PC-3 (cell line): ENCODE measurements around the gene FAM13A. TPM values are rescaled to one million over a fixed set of nuclear protein-coding genes. Genes with fewer than 3 reads are reported as not detected.

Experiments used
- ATAC-seq: fragments of 200-7000 bp; cut with Tn5 transposase; 2 replicates; pipeline ENCODE4 v1.9.1; 2020; ENCODE audit warnings: mild to moderate bottlenecking, moderate library complexity
- BruUV-seq: library from RNA; stranded (reverse); fragments of 400-500 nt; replicated peaks from 2 replicates; lab custom pipeline; 2021; lab: Mats Ljungman, UMichigan
- CTCF ChIA-PET: fragments of 300-600 bp; sonication (Branson Sonifier 250); formaldehyde crosslinking; loops from one replicate; lab custom pipeline; 2022; ENCODE audit warnings: antibody characterized with exemption; lab: Charles Lee
- POLR2A ChIA-PET: fragments of 300-600 bp; sonication (Branson Sonifier 250); formaldehyde crosslinking; loops from one replicate; lab custom pipeline; 2022; ENCODE audit warnings: antibody characterized with exemption; ENCODE audit not compliant: unreplicated experiment; lab: Charles Lee
- DNase-seq: peaks from one replicate; pipeline ENCODE4 v3.0.0-alpha.2; 2015
- H2AFZ ChIP-seq: fragments of 300-600 bp; sonication (generic); 2 replicates; pipeline ENCODE4 v1.6.0; 2016; ENCODE audit warnings: antibody characterized with exemption, low read length
- H3F3A ChIP-seq: fragments of 300-600 bp; sonication (generic); one replicate; pipeline ENCODE4 v1.6.0; 2017; ENCODE audit warnings: antibody characterized with exemption, low read length, control low read depth, mild to moderate bottlenecking; ENCODE audit not compliant: unreplicated experiment
- H3K27ac ChIP-seq: fragments of 300-600 bp; sonication (generic); 2 replicates; pipeline ENCODE4 v1.5.1; 2016; ENCODE audit warnings: mild to moderate bottlenecking, low read length
- H3K27me3 ChIP-seq: fragments of 300-600 bp; sonication (generic); 2 replicates; pipeline ENCODE4 v1.6.1; 2016; ENCODE audit warnings: low read length, mixed read lengths
- H3K36me3 ChIP-seq: fragments of 300-600 bp; sonication (generic); 2 replicates; pipeline ENCODE4 v1.6.1; 2016; ENCODE audit warnings: low read depth, mixed run types, low read length, mixed read lengths
- H3K4me1 ChIP-seq: fragments of 300-600 bp; sonication (generic); 2 replicates; pipeline ENCODE4 v1.5.1; 2016; ENCODE audit warnings: low read length; ENCODE audit not compliant: insufficient read depth
- H3K4me2 ChIP-seq: fragments of 300-600 bp; sonication (generic); 2 replicates; pipeline ENCODE4 v1.6.0; 2016; ENCODE audit warnings: low read length
- H3K4me3 ChIP-seq: fragments of 300-600 bp; sonication (generic); 2 replicates; pipeline ENCODE4 v1.5.1; 2016; ENCODE audit warnings: mild to moderate bottlenecking, low read length, mixed read lengths
- H3K79me2 ChIP-seq: fragments of 300-600 bp; sonication (generic); 2 replicates; pipeline ENCODE4 v1.6.1; 2017; ENCODE audit warnings: low read length, mixed read lengths
- H3K9ac ChIP-seq: fragments of 300-600 bp; sonication (generic); 2 replicates; pipeline ENCODE4 v1.6.0; 2016; ENCODE audit warnings: mild to moderate bottlenecking, low read length
- H3K9me2 ChIP-seq: fragments of 300-600 bp; sonication (generic); replicated peaks from 2 replicates; pipeline ENCODE4 v1.6.1; 2016; ENCODE audit warnings: mixed run types, low read length, mixed read lengths
- H3K9me3 ChIP-seq: fragments of 300-600 bp; sonication (generic); 2 replicates; pipeline ENCODE4 v1.6.1; 2016; ENCODE audit warnings: low read length, mixed read lengths
- H4K20me1 ChIP-seq: fragments of 300-600 bp; sonication (generic); 2 replicates; pipeline ENCODE4 v1.6.1; 2016; ENCODE audit warnings: low read length, mixed read lengths
- EZH2 ChIP-seq: fragments of 300-600 bp; sonication (generic); IDR thresholded peaks from one replicate; pipeline ENCODE4 v1.6.1; 2017; ENCODE audit warnings: antibody characterized with exemption, mild to moderate bottlenecking, low read length; ENCODE audit not compliant: unreplicated experiment
- EZH2phosphoT487 ChIP-seq: fragments of 300-600 bp; sonication (generic); IDR thresholded peaks from 2 replicates; pipeline ENCODE4 v1.6.1; 2018; ENCODE audit warnings: mild to moderate bottlenecking, antibody characterized with exemption, low read length, borderline replicate concordance
- intact Hi-C: fragments of 100-400 bp; cut with micrococcal nuclease; formaldehyde crosslinking; loops from 2 replicates; pipeline ENCODE4 v1.9.0; 2023
- total RNA-seq: library from RNA; depleted of rRNA; stranded (reverse); fragments of >200 nt; gene quantifications from 2 replicates; pipeline ENCODE4 v1.2.3, GENCODE V29; 2014
- TF ChIP-seq, protein P1 (sequence below): fragments of 300-600 bp; sonication (generic); conservative IDR thresholded peaks from 2 replicates; pipeline ENCODE4 v1.5.1; 2017; ENCODE audit warnings: antibody characterized with exemption, low read depth, mild to moderate bottlenecking, low read length

Gene FAM13A
- total RNA-seq, 1 experiment from 2014 or later, result 8.6 TPM

DNA sequence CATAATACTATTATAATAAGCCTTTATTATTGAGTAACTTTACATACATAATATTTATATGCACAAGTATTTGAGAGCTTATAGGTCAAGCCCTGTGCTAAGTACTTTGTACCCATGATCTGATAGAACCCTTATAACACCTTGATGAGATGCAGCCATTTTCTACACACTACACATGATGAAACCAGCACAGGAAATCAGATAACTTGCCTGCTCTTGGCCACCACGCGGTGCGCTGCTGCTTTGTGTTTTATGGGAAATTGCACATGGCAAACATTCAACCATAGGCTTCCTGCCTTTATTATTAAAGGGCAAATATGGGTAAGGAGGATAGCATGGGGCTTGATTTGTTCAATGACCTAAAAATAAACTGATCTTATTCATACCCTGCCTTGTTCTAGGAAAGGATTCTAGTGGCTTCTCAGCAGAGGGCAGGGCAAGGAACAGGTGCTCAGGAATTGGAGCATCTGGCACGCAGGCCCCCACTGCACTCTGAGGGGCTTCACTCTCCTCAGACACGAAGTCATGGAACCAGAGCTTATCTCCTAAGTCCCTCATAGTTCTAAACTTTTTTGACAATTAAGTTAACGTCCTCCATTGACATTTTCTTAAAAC lies 327.7 kb downstream of the FAM13A start:
- Histone ChIP-seq H3K4me1 (0 out of 2 replicates have a peak, but pooled peaks cover 9% of the 10 kb centered on the region), H3K9me3 (no peaks in the 10 kb centered on the region), H3K36me3 (no peaks in the 10 kb centered on the region), H3K9me2 (no peaks in the 10 kb centered on the region), H4K20me1 (no peaks in the 10 kb centered on the region), H3K27me3 (no peaks in the 10 kb centered on the region), H3K9ac (no peak overlapping the region), H3K4me3 (no peak overlapping the region), H3K27ac (no peak overlapping the region), H3K4me2 (no peak overlapping the region), H3K79me2 (no peaks in the 10 kb centered on the region), H2AFZ (no peak overlapping the region), H3F3A (no peaks in the 10 kb centered on the region)
- ChIA-PET CTCF (no interaction called here), POLR2A (no interaction called here)
- TF ChIP-seq EZH2phosphoT487, result no peak
- TF ChIP-seq, protein P1, sequence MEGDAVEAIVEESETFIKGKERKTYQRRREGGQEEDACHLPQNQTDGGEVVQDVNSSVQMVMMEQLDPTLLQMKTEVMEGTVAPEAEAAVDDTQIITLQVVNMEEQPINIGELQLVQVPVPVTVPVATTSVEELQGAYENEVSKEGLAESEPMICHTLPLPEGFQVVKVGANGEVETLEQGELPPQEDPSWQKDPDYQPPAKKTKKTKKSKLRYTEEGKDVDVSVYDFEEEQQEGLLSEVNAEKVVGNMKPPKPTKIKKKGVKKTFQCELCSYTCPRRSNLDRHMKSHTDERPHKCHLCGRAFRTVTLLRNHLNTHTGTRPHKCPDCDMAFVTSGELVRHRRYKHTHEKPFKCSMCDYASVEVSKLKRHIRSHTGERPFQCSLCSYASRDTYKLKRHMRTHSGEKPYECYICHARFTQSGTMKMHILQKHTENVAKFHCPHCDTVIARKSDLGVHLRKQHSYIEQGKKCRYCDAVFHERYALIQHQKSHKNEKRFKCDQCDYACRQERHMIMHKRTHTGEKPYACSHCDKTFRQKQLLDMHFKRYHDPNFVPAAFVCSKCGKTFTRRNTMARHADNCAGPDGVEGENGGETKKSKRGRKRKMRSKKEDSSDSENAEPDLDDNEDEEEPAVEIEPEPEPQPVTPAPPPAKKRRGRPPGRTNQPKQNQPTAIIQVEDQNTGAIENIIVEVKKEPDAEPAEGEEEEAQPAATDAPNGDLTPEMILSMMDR, result no peak
- no peak for TF ChIP-seq EZH2
- DNase-seq (no peak), ATAC-seq (no peak)
- intact Hi-C loops, result no loop called here
- BruUV-seq, result no TSS peak

DNA sequence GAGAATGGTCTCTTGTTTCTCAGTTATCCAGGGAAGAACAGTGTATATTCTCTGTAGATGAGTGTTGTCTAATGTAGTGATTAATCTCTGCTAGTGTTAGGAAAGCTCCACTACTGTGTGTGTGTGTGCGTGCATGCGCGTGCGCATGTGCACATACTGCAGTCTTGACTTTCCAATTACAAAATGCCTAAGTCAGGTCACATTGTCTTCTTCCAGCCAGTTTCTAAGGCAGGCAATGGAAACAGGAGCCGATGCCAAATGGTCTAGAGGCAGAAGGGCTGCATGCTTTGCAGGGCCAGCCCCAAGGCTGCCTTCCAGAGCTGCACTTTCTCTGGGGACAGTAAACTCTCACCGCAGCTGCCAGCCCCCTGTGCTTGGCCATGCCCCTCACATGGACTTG lies 328.8 kb downstream of the FAM13A start:
- 0 out of 2 replicates have a peak, but pooled peaks cover 6% of the 10 kb centered on the region for H3K4me1 ChIP-seq
- no peaks in the 10 kb centered on the region for H3K79me2 ChIP-seq
- no peaks in the 10 kb centered on the region for H3F3A ChIP-seq
- ChIA-PET CTCF (no interaction called here), POLR2A (no interaction called here)
- no peaks in the 10 kb centered on the region for H3K27me3 ChIP-seq
- no peak overlapping the region for H3K4me2 ChIP-seq
- no peaks in the 10 kb centered on the region for H3K9me2 ChIP-seq
- H2AFZ ChIP-seq, result no peak overlapping the region
- no peak overlapping the region for H3K27ac ChIP-seq
- H3K4me3 ChIP-seq, result no peak overlapping the region
- no peaks in the 10 kb centered on the region for H3K9me3 ChIP-seq
- H4K20me1 ChIP-seq, result no peaks in the 10 kb centered on the region
- no peak for ATAC-seq
- no TSS peak for BruUV-seq
- no peak for DNase-seq
- H3K9ac ChIP-seq, result no peak overlapping the region
- H3K36me3 ChIP-seq, result no peaks in the 10 kb centered on the region
- TF ChIP-seq, protein P1, result no peak
- TF ChIP-seq EZH2phosphoT487 (no peak), EZH2 (no peak)
- intact Hi-C loops, result no loop called here

DNA sequence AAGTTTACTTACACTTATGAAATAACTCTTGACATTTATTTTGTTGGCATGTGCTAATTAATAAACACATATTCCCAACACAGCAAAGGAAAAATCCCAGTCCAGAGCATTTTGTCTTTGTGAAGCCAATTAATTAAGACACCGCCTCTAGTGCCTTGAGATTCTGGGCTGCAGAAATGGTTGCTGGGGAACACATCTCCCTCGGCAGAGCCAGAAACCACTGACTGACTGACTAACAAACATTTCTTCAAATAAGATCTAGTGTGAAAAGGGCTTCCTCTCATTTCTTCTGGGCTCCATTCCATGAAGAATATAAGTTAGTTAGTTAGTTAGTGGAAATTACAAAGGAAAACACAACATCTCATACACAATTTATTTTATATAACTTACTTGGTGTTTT lies 331.0 kb downstream of the FAM13A start:
- no peaks in the 10 kb centered on the region for H3K27me3 ChIP-seq
- H2AFZ ChIP-seq, result no peak overlapping the region
- intact Hi-C loops, result no loop called here
- no peak overlapping the region for H3K27ac ChIP-seq
- ATAC-seq, result no peak
- no peaks in the 10 kb centered on the region for H3K36me3 ChIP-seq
- POLR2A ChIA-PET, result no interaction called here
- BruUV-seq, result no TSS peak
- CTCF ChIA-PET, result no interaction called here
- H3K9me3 ChIP-seq, result no peaks in the 10 kb centered on the region
- no peaks in the 10 kb centered on the region for H4K20me1 ChIP-seq
- no peak for DNase-seq
- no peak overlapping the region for H3K4me2 ChIP-seq
- H3K79me2 ChIP-seq, result no peaks in the 10 kb centered on the region
- H3K9me2 ChIP-seq, result no peaks in the 10 kb centered on the region
- H3K4me3 ChIP-seq, result no peak overlapping the region
- H3K4me1 ChIP-seq, result 0 out of 2 replicates have a peak, but pooled peaks cover 6% of the 10 kb centered on the region
- H3F3A ChIP-seq, result no peaks in the 10 kb centered on the region
- TF ChIP-seq EZH2phosphoT487 (no peak), EZH2 (no peak)
- TF ChIP-seq, protein P1, result no peak
- no peak overlapping the region for H3K9ac ChIP-seq
